ENCODE data around the gene BCL10. TPM values are rescaled to one million over a fixed set of nuclear protein-coding genes. Genes with fewer than 3 reads are reported as not detected.
"Not testable (repeated sequence)": the region's sequence is repeated elsewhere in the genome, so short reads cannot be mapped to it uniquely, and the experiment has no call there.

BCL10 gene
- polyA plus RNA-seq, 12 donors, result 12.0 to 19.6 (median 14.7) TPM; not detected in 1

DNA sequence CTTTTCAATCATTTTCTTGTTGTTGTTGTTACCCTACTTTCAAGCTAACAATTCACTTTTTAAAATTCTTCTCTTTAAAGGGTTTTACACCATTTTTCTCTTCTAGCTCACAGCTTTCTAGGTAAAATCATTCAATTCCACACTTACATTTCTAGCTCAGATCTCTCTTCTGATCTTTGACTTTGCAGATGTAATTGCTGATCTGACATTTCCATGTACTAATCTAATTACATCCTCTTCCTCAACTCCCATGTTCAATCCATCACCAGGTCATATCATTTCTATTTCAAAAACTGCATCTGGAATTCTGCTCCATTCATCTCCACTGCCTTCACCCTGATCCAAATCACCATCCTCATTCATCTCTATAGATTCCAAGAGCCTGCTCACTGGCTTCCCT, 3.0 kb downstream of the BCL10 start:
- no peak for DNase-seq

DNA sequence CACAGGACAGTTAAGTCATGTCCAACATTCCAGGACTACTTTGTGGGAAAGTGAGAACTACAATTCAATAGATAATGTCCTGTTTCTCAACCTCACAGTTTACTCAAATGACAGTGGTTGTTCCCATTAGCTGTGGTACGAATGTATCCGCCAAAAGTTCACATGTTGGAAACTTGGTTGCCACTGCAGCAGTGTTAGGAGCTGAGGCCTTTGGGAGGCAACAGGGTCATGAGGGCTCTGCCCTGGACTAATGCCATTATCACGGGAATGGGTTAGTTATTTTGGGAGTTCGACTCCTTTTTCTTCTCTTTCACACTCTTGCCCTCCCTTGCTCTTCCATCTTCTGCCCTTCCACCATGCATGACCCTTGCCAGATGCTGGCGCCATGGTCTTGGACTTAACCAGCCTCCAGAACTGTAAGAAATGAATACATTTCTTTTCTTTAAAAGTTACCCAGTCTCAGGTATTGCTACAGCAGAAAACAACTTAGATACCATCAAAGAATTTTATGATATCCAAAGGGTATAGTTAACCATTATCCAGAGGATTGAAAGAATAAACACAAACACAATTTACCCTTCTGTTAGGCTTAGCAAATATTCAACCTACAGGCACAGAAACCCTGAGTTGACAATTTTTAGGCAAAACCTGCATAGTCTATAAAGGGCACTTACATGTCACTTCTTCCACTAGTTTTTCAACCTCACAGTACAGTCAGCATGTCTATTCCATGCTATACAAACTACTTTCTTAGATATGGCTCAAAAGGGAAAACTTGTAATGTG, 7.4 kb downstream of the BCL10 start:
- DNase-seq, result no peak

DNA sequence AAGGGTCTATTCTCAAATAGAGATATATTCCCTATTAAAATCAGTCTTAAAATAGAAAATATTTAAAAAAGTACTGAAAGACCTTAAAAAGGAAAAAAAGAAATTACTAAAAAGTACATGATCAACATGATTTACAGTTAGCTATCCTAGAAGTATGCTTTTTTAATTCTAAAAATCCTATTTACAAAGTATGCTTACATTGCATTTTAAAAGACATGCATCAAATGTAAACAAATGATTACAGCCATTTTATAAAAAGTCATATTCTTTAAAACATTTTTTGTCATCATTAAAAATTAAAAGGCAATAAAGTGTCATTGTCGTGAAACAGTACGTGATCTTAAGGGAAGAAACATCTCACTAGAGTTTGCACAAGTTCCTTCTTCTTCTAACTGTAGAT, 9.1 kb downstream of the BCL10 start:
- no peak for DNase-seq

DNA sequence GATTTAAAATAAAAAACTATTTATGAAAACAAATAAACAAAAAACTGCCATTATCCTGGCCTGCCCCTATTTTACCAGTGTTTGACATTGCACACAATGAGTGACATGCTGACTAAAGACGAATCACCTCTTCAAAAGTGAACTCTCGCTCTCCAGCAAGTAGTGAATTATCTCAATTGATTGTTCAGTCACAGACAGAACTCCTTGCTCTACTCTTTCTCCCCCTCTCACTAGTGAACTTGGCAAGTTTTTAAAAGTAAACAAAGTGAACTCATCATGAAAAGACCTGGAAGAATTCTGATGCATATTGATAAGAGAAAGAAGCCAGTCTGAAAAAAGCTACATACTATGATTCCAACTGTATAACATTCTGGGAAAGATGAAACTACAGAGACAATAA, 12.3 kb downstream of the BCL10 start:
- DNase-seq, result no peak

DNA sequence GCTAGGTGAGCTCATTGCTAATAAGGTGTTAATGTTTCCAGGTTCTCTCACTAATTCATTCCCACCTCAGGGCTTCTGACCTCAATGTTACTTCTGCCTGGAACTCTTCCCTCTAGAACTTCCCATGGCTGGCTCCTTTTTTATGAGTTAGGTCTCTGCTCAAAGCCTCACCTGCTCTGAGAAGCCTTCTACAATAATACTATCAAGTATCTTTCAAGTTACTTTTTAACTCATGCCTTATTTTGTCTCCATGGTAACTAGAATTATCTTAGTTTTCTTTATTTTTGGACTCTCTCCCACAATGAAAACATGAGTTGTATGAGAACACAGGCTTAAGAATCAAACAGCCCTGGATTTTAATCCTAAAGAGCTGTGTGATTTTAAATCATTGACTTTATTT, 13.4 kb downstream of the BCL10 start:
- DNase-seq, result no peak

DNA sequence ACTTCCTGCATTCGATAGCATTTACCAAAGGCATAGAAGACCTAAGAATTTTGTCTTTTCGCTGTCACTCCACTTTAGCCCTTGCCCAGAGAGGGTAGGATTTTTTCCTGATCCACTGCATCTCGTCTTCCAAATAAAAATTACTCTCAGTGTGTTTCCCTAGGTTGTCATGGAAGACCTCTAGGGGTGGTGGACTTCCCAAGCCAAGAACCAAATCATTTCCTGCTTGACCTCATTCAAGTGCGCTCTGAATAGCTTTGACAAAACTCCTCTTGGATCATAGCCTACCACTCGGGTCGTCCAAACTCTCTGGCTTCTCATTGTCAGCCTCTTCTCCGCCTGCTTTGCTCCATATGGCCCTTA, 16.5 kb downstream of the BCL10 start:
- DNase-seq, result peak; percentile 94

DNA sequence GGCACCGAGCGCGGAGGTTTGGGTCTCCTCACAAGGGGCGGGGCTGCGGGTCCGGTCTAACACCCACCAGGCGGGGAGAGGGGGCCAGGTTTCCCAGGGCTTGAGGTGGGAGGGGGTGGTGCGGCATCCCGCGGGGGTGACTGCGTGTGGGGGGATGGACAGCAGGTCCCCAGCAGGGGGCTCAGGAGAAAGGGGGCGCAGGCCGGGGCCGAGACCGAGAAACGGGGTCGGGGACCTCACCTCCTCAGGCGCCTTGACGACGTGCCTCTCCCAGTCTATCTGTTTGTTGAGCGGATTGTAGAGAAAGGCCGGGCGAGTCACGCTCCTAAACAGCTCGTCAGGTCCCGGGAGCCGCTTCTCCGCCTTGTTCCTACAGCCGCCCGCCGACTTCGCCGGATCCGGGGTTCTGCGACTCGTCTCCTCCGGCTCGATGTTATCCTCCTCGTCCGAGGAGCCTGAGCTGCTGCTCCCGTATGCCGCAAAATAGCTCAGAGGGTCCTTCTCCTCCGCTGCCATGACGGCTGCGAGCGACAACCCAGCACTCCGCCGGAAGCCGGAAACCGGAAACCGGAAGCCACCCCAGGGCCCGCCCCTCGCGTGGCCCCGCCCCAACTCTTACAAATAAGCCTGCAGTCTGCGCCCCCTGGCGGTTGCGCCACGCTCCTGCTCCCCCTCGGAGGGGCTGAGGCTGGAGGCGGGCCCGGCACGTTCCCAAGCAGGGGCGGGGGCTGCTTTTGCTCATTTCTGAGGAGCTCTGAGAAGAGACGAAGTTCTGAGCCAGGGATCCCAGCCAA, 17.1 kb downstream of the BCL10 start, which contains the start of gene C1orf52:
Gene C1orf52, minus strand, starts transcription at position 545 of the 794 bp plus-strand sequence. Its CDS starts 29 bp downstream, at position 516.
- DNase-seq, result peak; percentile 98

DNA sequence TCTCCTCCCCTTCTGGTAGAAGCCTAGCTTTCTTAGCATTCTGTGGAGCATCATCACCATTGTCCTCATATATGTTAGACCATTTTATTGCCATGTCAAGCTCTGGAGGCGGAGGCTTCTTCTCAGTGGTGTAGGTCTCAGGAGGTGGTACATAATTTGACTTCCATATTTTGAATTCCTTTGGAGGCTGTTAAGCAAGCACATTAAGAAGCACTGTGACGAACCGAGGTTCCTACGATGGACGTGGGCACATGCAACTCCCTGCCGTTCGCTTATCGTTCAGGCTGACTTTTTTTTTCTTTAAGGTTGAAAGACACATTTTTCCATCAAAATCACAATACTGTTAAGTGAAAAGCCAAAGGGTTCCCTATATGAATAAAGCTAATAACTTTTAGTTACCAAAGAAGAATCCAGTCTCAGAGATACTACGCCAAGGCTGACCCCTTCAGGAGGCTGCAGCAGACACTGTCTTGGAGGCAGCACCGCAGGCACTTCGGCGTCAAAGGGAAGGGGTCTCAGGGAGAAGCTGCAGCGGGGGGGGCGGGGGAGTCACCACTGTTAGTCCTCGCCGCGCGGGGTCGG, 17.8 kb downstream of the BCL10 start:
- DNase-seq, result no peak

DNA sequence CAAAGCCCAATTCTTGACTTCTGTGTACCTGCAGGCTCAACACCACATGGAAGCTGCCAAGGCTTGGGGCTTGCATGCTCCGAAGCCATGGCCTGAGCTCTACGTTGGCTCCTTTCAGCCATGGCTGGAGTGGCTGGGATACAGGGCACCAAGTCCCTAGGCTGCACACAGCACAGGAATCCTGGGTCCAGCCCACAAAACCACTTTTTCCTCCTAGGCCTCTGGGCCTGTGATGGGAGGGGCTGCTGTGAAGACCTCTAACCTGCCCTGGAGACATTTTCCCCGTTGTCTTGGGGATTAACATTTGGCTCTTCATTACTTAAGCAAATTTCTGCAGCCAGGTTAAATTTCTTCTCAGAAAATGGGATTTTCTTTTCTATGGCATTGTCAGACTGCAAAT, 27.4 kb downstream of the BCL10 start:
- DNase-seq, result not testable (repeated sequence)

DNA sequence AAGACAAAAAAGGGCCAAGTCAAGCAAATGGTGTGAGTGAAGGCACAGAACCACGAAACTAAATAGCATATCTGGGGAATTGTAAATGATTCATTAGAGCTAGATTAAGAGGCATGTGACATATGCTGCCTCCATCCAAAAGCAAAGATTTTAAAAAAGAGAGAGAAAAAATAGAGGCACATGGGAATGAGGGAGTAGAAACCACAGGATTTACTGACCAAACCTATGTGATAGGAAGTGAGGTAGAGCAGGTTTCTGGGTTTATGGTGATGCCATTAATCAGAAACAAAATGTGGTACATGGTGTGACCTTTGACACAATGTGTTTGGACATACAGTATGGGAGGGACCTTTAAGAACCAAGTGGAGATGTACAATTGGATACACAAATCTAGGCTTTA, 30.5 kb downstream of the BCL10 start:
- no peak for DNase-seq

DNA sequence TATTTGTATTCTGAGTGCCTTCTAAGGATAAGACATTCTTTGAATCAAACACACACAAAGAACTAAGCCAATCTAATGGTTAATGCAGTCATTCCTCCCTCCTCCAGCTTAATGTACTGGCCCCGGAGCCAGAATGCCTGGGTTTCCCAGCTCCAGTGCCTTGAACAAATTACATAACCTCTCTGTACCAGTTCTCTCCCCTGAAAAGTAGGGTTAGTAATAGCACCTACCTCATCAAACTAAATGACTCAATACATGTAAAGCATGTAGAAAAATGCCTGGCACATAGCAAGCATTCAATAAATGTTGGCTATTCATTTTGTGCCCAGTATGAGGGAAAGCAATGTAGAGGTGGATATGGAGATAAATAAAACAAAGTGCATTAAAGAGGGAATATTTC, 31.0 kb downstream of the BCL10 start:
- no peak for DNase-seq

DNA sequence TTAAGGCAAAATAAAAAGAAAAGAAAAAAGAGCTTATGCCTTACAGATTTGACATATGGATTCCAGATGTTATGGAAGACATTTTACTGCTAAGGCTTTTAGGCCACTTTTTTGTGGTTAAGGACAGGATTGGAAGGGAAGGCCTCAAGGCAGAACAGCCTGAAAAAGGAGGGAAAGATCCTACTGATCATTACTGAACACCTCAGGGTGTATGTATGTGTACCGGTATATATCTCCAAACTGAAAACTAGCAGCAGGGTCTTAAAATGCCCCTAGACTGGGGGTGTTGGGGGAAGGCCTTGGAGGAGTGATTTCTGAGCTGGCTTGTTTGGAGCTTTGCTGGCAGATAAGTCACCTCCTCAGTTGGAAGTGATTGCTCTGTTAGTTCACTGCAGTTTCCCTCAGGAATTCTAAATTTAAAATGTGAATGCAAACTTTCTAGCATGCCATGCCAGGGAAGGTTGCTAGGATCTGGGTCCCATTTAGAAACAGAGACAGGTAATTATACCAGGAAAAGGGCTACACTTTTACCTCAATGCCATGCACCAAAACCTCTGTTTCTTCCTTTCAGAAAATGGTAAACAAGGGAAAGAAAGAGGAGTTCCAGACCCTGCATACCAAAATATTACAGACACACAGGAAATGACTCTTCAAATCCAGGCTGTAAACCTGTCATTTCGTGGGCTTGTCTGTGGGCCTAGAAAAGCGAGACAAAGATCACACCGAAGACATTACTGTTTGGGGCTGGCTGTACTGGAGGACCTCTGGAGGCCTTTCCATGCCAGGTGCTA, 32.0 kb downstream of the BCL10 start:
- DNase-seq, result peak; percentile 32

DNA sequence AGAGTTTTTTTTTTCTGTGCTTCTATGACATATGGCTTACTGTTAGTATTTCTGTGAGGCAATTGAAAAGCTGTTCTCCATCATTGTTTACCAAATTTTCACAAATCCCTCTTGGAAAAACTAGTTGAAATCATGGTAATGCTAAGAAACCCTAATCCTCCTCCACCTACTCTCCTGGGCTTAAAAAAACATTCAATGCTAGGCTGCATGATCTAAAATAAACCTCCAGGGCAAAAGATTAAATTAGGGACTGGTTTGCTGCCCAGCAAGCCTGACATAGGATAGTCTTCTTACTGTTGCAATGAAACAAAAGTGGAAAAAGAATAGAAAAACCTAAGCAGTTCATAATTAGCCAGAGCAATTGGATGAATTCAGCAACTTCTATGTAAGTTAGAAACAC, 33.1 kb downstream of the BCL10 start:
- DNase-seq, result no peak

DNA sequence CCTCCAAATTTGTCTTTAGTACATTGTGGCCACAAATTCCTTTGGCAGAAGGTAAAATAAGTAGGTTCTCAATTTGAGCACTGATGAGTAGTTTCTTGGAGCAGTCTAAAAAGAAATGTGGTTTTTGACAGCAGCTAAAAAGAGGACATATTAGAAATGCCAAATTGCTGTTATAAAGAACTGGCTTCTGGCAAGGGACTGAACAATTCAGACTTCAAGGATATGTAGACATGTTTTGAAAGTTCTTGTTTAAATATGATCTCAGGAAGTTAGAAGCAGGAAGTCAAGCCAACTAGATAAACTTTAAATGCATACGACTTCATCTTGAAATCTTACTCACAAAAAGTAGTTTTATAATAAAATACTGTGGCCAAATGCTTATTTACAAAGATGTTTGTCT, 35.8 kb downstream of the BCL10 start:
- no peak for DNase-seq

DNA sequence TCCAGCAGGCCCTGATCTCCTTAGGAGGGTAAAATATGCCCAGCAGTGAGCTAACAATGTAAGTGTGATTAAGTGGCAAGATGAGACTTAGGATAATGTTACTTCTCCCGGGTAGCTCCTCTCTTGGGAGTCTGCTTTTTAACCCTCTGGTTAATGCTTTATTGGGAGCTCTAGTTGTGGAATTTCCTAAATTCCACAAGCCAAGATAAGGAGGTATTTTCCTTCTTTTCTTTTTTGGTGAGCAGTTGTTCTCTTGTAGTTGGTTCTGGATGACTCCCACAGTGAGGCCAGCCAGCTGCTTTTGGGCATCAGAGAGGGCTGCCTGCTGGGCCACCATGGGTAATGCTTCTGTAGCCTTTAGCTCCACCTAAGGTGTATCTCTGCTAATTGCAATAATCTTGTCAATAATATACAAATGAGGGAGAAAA, 36.2 kb downstream of the BCL10 start:
- DNase-seq, result no peak

DNA sequence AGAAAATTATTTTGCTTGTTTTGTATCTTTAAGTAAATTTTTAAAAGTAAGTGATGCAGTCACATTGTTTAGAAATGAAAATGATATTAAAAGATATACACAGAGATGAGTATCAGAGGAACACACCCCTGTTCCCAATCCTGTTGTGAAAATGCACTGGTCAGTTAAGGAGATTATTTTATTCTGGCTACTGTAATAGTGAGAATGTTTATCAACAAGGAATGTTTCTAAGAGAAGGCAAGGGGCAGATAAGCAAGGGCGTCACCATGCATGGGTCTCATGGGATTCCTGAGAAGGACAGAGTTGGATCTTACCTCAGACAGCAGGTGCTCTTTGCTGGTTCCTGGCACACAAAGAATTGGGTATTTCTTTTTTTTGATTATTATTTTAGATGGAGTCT, 38.8 kb downstream of the BCL10 start:
- no peak for DNase-seq

DNA sequence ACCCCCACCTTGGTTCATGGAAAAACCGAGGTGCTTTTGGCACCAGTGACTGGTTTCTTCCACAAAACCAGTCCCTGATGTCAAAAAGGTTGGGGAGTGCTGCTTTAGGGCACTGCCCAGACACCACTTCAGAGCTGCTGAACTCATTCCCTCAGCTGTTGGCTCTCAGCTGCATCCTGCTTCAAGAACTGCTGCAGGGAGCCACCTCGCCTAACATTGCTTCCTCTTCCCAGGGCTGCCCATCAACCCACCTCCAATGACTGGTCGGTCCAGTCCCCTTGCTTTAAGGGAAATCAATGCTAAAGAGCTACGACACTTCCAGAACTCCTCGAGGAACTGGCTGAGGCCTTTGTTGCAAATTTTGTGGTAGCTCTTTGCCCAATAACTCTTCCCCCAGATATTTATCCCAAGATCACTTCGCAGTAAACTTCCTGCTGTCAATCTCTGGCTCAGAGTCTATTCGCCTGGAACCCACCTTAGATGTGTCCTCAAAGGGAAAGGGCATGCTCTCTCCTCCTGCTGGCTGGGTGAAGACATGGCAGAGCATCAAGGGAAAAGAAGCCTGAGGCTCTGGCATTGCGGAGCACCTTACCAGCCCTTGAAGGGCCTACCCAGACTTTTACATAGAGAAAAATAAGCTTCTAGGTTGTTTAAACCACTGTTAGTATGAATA, 46.0 kb downstream of the BCL10 start:
- DNase-seq, result no peak

DNA sequence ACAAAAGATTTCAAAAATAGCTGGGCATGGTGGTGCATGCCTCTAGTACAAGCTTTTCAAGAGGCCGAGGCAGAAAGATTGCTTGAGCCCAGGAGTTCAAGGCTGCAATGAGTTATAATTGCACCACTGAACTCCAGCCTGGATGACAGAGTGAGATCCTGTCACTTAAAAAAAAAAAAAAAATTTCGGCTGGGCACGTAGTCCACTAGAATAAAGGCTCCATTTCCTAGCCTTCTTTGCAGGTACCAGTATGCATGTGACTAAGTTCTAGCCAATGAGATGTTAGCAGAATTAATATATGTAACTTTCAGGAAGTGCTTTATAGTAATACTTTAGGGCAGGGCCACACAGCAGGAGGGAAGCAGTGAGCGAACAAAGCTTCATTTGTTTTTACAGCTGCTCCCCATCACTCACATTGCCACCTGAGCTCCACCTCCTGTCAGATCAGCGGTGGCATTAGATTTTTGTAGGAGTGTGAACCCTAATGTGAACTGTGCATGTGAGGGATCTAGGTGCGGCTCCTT, 46.8 kb downstream of the BCL10 start:
- no peak for DNase-seq

DNA sequence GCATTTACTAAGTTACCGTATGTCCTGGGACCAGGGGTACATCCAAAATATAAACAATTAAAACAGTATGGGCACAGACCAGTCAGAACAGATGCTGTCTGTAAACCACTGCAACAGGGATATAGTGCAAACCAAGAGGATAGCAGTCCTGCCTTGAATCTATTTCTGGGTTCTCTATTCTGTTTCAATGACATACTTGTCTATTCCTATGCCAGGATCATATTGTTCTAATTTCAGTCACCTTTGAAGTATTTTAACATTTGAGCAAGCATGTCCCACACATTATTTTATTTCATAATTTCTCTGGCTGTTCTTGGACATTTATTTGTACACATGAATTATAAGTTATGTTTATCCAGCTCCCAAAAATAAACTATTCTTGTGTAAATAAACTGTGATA, 47.5 kb downstream of the BCL10 start:
- no peak for DNase-seq

DNA sequence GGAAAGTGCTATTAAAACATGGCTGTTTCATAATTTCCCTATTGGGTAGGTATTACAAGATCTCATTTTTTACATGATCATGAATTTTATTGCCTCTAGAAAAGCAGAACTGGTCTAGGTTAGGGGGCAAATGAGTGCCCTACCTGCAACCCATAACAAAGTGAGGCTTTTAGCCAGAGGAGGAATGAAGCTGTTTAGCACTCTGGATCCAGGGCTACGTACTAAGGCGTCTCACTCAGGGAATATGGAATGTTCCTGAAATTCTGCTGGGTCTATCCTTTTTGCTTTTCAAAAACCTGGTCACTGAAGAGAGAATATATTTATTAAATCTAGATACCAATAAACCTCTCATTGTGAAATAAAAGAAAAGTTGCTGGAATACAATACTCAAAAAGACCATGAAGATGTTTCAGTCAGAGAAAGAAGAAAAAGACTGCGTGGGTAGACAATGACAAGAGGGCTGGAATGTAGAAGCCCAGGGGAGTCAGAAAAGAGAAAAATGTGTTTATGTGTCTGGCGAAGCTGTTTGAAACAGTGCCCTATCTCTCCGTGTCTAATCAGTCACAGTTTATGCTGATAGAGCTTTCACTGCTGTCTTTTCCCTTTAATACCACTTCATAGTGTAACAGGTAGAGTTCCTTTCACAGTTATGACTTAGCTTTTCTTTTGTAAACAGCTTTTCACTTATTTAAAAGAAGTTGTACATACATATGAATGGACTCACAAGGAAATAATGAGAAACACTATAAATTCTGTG, 50.6 kb downstream of the BCL10 start:
- DNase-seq, result no peak

Data from muscle of arm (tissue), 12 donors.